HUES6 (cell line): Measurements from ENCODE around the gene HK1.

ENCODE experiments used
- H3K27ac ChIP-seq: 2 replicates; pipeline ENCODE4 v1.7.0; 2013; ENCODE audit warnings: low read depth, mild to moderate bottlenecking, low read length, inconsistent platforms
- H3K27me3 ChIP-seq: 2 replicates; pipeline ENCODE4 v1.6.1; 2013; ENCODE audit warnings: low read length; ENCODE audit not compliant: control insufficient read depth, insufficient read depth
- H3K36me3 ChIP-seq: 2 replicates; pipeline ENCODE4 v1.6.1; 2013; ENCODE audit warnings: low read length; ENCODE audit not compliant: control insufficient read depth, insufficient read depth
- H3K4me1 ChIP-seq: 2 replicates; pipeline ENCODE4 v1.6.1; 2013; ENCODE audit warnings: low read length; ENCODE audit not compliant: control insufficient read depth, insufficient read depth
- H3K4me3 ChIP-seq: 2 replicates; pipeline ENCODE4 v1.5.1; 2013; ENCODE audit warnings: low read depth, low read length
- H3K9ac ChIP-seq: one replicate; pipeline ENCODE4 v1.6.1; 2013; ENCODE audit warnings: mild to moderate bottlenecking, low read length
- H3K9me3 ChIP-seq: 2 replicates; pipeline ENCODE4 v1.6.1; 2013; ENCODE audit warnings: low read depth, low read length; ENCODE audit not compliant: control insufficient read depth, insufficient read depth

The HK1 gene

GRCh38 chr10:69377933-69378332 is 99.6 kb downstream of the HK1 start:
- Histone ChIP-seq H3K4me3 (no peak overlapping the region), H3K36me3 (peaks cover 86% of the 10 kb centered on the region)

GRCh38 chr10:69379800-69380199 is 101.5 kb downstream of the HK1 start:
- no peaks in the 10 kb centered on the region for H3K9me3 ChIP-seq
- no peak overlapping the region for H3K27ac ChIP-seq
- H3K4me1 ChIP-seq = peaks cover 15% of the 10 kb centered on the region
- H3K9ac ChIP-seq = no peak overlapping the region
- peaks cover 88% of the 10 kb centered on the region for H3K36me3 ChIP-seq
- H3K27me3 ChIP-seq = no peaks in the 10 kb centered on the region
- H3K4me3 ChIP-seq = no peak overlapping the region

More at GRCh38 chr10:69377933-69378332, 99.6 kb downstream of the HK1 start:
- no peak overlapping the region for H3K9ac ChIP-seq
- H3K27ac ChIP-seq = no peak overlapping the region
- H3K27me3 ChIP-seq = no peaks in the 10 kb centered on the region
- peaks cover 15% of the 10 kb centered on the region for H3K4me1 ChIP-seq
- H3K9me3 ChIP-seq = no peaks in the 10 kb centered on the region

- no peak overlapping the region for H3K4me3 ChIP-seq
- no peak overlapping the region for H3K9ac ChIP-seq
- H3K27me3 ChIP-seq = no peaks in the 10 kb centered on the region
- H3K36me3 ChIP-seq = peaks cover 95% of the 10 kb centered on the region
- no peaks in the 10 kb centered on the region for H3K4me1 ChIP-seq
- no peaks in the 10 kb centered on the region for H3K9me3 ChIP-seq
- no peak overlapping the region for H3K27ac ChIP-seq
Measured at GRCh38 chr10:69382382-69383117, 104.3 kb downstream of the HK1 start.

GRCh38 chr10:69383558-69383957 is 105.3 kb downstream of the HK1 start:
- Histone ChIP-seq H3K9me3 (no peaks in the 10 kb centered on the region), H3K36me3 (peaks cover 95% of the 10 kb centered on the region), H3K9ac (no peak overlapping the region), H3K4me1 (no peaks in the 10 kb centered on the region), H3K4me3 (no peak overlapping the region), H3K27ac (no peak overlapping the region), H3K27me3 (no peaks in the 10 kb centered on the region)

- Histone ChIP-seq H3K4me1 (peaks cover 4% of the 10 kb centered on the region), H3K27me3 (no peaks in the 10 kb centered on the region), H3K4me3 (no peak overlapping the region), H3K9ac (no peak overlapping the region), H3K9me3 (no peaks in the 10 kb centered on the region), H3K27ac (no peak overlapping the region), H3K36me3 (peaks cover 97% of the 10 kb centered on the region)
Measured at GRCh38 chr10:69384320-69384719, 106.0 kb downstream of the HK1 start.

- no peak overlapping the region for H3K27ac ChIP-seq
- peaks cover 89% of the 10 kb centered on the region for H3K36me3 ChIP-seq
Measured at GRCh38 chr10:69385454-69386350, 107.4 kb downstream of the HK1 start.

GRCh38 chr10:69387500-69387899 is 109.2 kb downstream of the HK1 start:
- peaks cover 86% of the 10 kb centered on the region for H3K36me3 ChIP-seq
- H3K9me3 ChIP-seq = no peaks in the 10 kb centered on the region
- H3K9ac ChIP-seq = no peak overlapping the region
- H3K4me1 ChIP-seq = peaks cover 26% of the 10 kb centered on the region
- no peak overlapping the region for H3K27ac ChIP-seq
- H3K27me3 ChIP-seq = no peaks in the 10 kb centered on the region
- H3K4me3 ChIP-seq = no peak overlapping the region

More at GRCh38 chr10:69385454-69386350, 107.4 kb downstream of the HK1 start:
- Histone ChIP-seq H3K9me3 (no peaks in the 10 kb centered on the region), H3K9ac (no peak overlapping the region), H3K4me1 (peaks cover 17% of the 10 kb centered on the region), H3K27me3 (no peaks in the 10 kb centered on the region), H3K4me3 (no peak overlapping the region)

GRCh38 chr10:69388488-69388887 is 110.2 kb downstream of the HK1 start:
- Histone ChIP-seq H3K4me3 (no peak overlapping the region), H3K36me3 (peaks cover 78% of the 10 kb centered on the region), H3K27me3 (no peaks in the 10 kb centered on the region), H3K9ac (no peak overlapping the region), H3K4me1 (peaks cover 26% of the 10 kb centered on the region), H3K9me3 (no peaks in the 10 kb centered on the region), H3K27ac (no peak overlapping the region)

- Histone ChIP-seq H3K4me3 (no peak overlapping the region), H3K9ac (no peak overlapping the region)
Measured at GRCh38 chr10:69389827-69390490, 111.7 kb downstream of the HK1 start.

GRCh38 chr10:69391158-69391557 is 112.9 kb downstream of the HK1 start:
- Histone ChIP-seq H3K4me1 (peaks cover 26% of the 10 kb centered on the region), H3K36me3 (peaks cover 75% of the 10 kb centered on the region), H3K9me3 (no peaks in the 10 kb centered on the region), H3K9ac (no peak overlapping the region), H3K4me3 (no peak overlapping the region), H3K27ac (no peak overlapping the region), H3K27me3 (no peaks in the 10 kb centered on the region)

More at GRCh38 chr10:69389827-69390490, 111.7 kb downstream of the HK1 start:
- Histone ChIP-seq H3K36me3 (peaks cover 78% of the 10 kb centered on the region), H3K4me1 (peaks cover 26% of the 10 kb centered on the region), H3K27me3 (no peaks in the 10 kb centered on the region), H3K9me3 (no peaks in the 10 kb centered on the region), H3K27ac (0 out of 2 replicates have a peak overlapping the region, but pooled peaks have one; percentile 16)
